H1 (cell line): ENCODE data around the gene SCUBE2.

Source experiments
- ATF3 ChIP-seq: IDR thresholded peaks from 2 replicates; pipeline ENCODE4 v1.6.1; 2011; ENCODE audit warnings: low read depth, mild to moderate bottlenecking, low read length; ENCODE audit not compliant: insufficient read depth
- CTCF ChIP-seq, 3 experiments: IDR thresholded peaks; 1 replicate in 2 of 3; 2 replicates in 1 of 3; pipeline versions ENCODE4 v1.5.1 to v1.6.1; 2011; ENCODE audit warnings: low read length in 3 of 3, mild to moderate bottlenecking in 3 of 3, inconsistent platforms in 2 of 3, low read depth in 1 of 3, moderate library complexity in 1 of 3; ENCODE audit not compliant: insufficient read depth in 1 of 3; ENCODE audit errors: control extremely low read depth in 1 of 3
- FOSL1 ChIP-seq: IDR thresholded peaks from 2 replicates; pipeline ENCODE4 v1.6.1; 2011; ENCODE audit warnings: mild to moderate bottlenecking, low read depth, low read length, moderate library complexity; ENCODE audit not compliant: insufficient read depth
- JUN ChIP-seq: IDR thresholded peaks from 2 replicates; pipeline ENCODE4 v1.6.1; 2011; ENCODE audit warnings: low read depth, mild to moderate bottlenecking, improper control_type of control experiment, low read length
- KDM4A ChIP-seq: IDR thresholded peaks from one replicate; pipeline ENCODE4 v1.7.1; 2012; ENCODE audit warnings: low read depth, mild to moderate bottlenecking, moderate library complexity, low read length, inconsistent platforms; ENCODE audit not compliant: severe bottlenecking
- MAFK ChIP-seq: IDR thresholded peaks from 2 replicates; pipeline ENCODE4 v1.6.1; 2012; ENCODE audit warnings: low read depth, mild to moderate bottlenecking, improper control_type of control experiment, low read length
- POLR2AphosphoS5 ChIP-seq: IDR thresholded peaks from 2 replicates; pipeline ENCODE4 v1.6.1; 2011; ENCODE audit warnings: low read depth, low read length
- RFX5 ChIP-seq: IDR thresholded peaks from 2 replicates; pipeline ENCODE4 v1.6.1; 2011; ENCODE audit warnings: low read depth, low read length, improper control_type of control experiment, borderline replicate concordance

GRCh38 chr11:8971924-8972316 is 119.5 kb downstream of the SCUBE2 start:
- TF ChIP-seq ATF3 (no peak), JUN (no peak), KDM4A (no peak), FOSL1 (no peak), POLR2AphosphoS5 (no peak), MAFK (no peak), CTCF (IDR thresholded peaks at IDR 0.05; ENCODE audit: control extremely low read depth in 1 of 3, insufficient read depth in 1 of 3, low read depth in 1 of 3, low read length in 3 of 3) (no peak), RFX5 (no peak)
